ENCODE measurements around the gene TGFBRAP1. TPM values are rescaled to one million over a fixed set of nuclear protein-coding genes. Genes with fewer than 3 reads are reported as not detected.

Gene TGFBRAP1
- total RNA-seq, 2 donors from 2014 or later = 15.5 to 17.4 TPM

DNA sequence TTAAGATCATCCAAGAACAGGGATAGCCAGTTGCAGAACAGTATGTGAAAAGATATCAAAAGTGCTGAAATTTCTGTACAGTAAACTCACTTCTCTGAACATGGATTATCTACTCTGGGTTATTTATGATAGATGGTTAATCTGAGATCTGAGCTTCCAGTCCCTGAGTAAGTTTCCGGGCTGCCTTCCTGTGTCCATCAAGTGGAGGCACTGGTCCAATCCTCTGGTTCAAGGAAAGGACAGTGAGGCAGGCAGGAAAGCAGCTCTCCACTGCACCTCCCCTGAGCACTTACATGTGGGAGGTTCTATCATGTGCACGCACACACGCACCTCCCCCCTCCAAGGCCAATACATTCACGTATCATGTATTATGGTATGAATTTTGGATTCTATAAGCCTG, 55.5 kb downstream of the TGFBRAP1 start:
- H3K9me3 ChIP-seq (ENCODE audit: control insufficient read depth, low read length) = no peaks in the 10 kb centered on the region
- Mint-ChIP-seq H3K4me1 (no peaks in the 10 kb centered on the region), H3K4me3 (no peak overlapping the region), H3K27ac (no peak overlapping the region), H3K27me3 (ENCODE audit: insufficient read depth) (no peaks in the 10 kb centered on the region), H3K9me3 (no peaks in the 10 kb centered on the region), H3K36me3 (ENCODE audit: low read depth) (peaks cover 33% of the 10 kb centered on the region)
- no peak for DNase-seq
- no peak overlapping the region for H3K4me3 ChIP-seq (ENCODE audit: low read length)
- no peak overlapping the region for H3K27ac ChIP-seq (ENCODE audit: low read depth, low read length)
- H3K4me1 ChIP-seq (ENCODE audit: control insufficient read depth, insufficient read depth, low read length) = no peaks in the 10 kb centered on the region
- H3K27me3 ChIP-seq (ENCODE audit: control insufficient read depth, insufficient read depth, low read length, poor library complexity, severe bottlenecking) = no peaks in the 10 kb centered on the region
- WGBS, 2 experiments (ENCODE audit: insufficient coverage in 1 of 2, insufficient read length in 1 of 2) = 96% methylated on average over 4 of the region's 4 CpGs; no CpG with 5 or more reads in 1 of the 2 experiments
- peaks cover 57% of the 10 kb centered on the region for H3K36me3 ChIP-seq (ENCODE audit: control insufficient read depth, insufficient read depth, low read length)
- TF ChIP-seq, protein P1, sequence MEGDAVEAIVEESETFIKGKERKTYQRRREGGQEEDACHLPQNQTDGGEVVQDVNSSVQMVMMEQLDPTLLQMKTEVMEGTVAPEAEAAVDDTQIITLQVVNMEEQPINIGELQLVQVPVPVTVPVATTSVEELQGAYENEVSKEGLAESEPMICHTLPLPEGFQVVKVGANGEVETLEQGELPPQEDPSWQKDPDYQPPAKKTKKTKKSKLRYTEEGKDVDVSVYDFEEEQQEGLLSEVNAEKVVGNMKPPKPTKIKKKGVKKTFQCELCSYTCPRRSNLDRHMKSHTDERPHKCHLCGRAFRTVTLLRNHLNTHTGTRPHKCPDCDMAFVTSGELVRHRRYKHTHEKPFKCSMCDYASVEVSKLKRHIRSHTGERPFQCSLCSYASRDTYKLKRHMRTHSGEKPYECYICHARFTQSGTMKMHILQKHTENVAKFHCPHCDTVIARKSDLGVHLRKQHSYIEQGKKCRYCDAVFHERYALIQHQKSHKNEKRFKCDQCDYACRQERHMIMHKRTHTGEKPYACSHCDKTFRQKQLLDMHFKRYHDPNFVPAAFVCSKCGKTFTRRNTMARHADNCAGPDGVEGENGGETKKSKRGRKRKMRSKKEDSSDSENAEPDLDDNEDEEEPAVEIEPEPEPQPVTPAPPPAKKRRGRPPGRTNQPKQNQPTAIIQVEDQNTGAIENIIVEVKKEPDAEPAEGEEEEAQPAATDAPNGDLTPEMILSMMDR (conservative IDR thresholded peaks at IDR 0.05) = no peak
- no peak overlapping the region for H3K9ac ChIP-seq (ENCODE audit: extremely low read depth, low read length, poor library complexity, severe bottlenecking)

DNA sequence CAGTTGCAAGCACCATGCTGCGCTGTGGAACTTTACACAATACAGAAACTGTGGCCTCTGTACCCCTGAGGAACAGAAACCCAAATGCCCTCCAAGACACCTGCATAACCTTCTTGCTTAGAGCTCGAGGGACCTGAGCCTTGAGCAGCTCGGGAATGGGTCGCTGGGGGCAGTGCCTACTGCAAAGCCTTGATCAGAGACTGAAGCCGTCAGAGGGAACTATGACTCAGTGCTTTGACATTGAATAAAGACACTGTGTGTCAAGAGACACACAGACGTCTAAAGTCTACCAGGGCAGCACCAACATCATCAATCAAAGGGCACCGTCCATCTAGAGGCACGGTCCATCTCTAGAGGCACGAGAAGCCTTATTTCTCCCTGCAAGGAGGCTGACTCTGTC, 57.4 kb downstream of the TGFBRAP1 start:
- Histone ChIP-seq H3K36me3 (ENCODE audit: control insufficient read depth, insufficient read depth, low read length) (peaks cover 71% of the 10 kb centered on the region), H3K9ac (ENCODE audit: extremely low read depth, low read length, poor library complexity, severe bottlenecking) (no peak overlapping the region), H3K27ac (ENCODE audit: low read depth, low read length) (no peak overlapping the region), H3K27me3 (ENCODE audit: control insufficient read depth, insufficient read depth, low read length, poor library complexity, severe bottlenecking) (no peaks in the 10 kb centered on the region), H3K9me3 (ENCODE audit: control insufficient read depth, low read length) (no peaks in the 10 kb centered on the region), H3K4me3 (ENCODE audit: low read length) (no peak overlapping the region), H3K4me1 (ENCODE audit: control insufficient read depth, insufficient read depth, low read length) (no peaks in the 10 kb centered on the region)
- WGBS, 2 experiments (ENCODE audit: insufficient coverage in 1 of 2, insufficient read length in 1 of 2) = 95 to 96% methylated on average over 8 to 9 of the region's 9 CpGs
- Mint-ChIP-seq H3K36me3 (ENCODE audit: low read depth) (peaks cover 44% of the 10 kb centered on the region), H3K27me3 (ENCODE audit: insufficient read depth) (no peaks in the 10 kb centered on the region), H3K27ac (no peak overlapping the region), H3K9me3 (no peaks in the 10 kb centered on the region), H3K4me1 (no peaks in the 10 kb centered on the region), H3K4me3 (no peak overlapping the region)
- TF ChIP-seq, protein P1 (conservative IDR thresholded peaks at IDR 0.05) = no peak
- DNase-seq = peak; percentile 28

DNA sequence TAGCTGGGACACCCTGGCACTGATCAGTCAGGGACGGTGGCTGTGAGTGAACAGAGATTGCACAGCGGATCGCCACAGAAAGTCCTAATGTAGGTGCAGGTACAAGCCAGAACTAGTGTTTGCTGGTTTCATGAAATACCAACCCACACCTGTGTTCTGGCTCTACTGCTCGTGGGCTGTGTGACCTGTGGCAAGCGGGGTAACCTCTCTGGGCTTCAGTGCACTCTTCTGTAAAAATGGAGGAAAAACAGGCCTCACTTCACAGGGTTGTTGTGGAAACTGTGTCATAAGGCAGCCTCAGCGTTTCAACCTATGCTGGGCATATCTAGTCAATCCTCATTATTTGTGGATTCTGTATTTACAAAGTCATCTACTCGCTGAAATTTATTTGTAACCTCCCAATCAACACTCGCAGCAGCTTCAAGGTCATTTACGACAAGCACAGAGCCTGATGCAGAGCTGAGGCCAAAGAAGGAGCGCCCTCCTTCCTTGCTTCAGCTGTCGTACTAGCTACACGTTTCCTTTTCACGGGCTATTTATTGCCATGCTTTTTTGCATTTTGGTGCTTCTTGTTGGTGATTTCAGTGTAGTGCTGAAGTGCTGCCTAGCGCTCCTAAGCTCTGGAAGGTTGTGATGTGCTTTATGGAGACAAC, 58.0 kb downstream of the TGFBRAP1 start:
- Mint-ChIP-seq H3K9me3 (no peaks in the 10 kb centered on the region), H3K4me1 (no peaks in the 10 kb centered on the region), H3K4me3 (no peak overlapping the region), H3K27me3 (ENCODE audit: insufficient read depth) (no peaks in the 10 kb centered on the region), H3K27ac (no peak overlapping the region), H3K36me3 (ENCODE audit: low read depth) (peaks cover 44% of the 10 kb centered on the region)
- Histone ChIP-seq H3K9ac (ENCODE audit: extremely low read depth, low read length, poor library complexity, severe bottlenecking) (no peak overlapping the region), H3K27ac (ENCODE audit: low read depth, low read length) (no peak overlapping the region), H3K4me1 (ENCODE audit: control insufficient read depth, insufficient read depth, low read length) (no peaks in the 10 kb centered on the region), H3K9me3 (ENCODE audit: control insufficient read depth, low read length) (no peaks in the 10 kb centered on the region), H3K4me3 (ENCODE audit: low read length) (no peak overlapping the region), H3K36me3 (ENCODE audit: control insufficient read depth, insufficient read depth, low read length) (peaks cover 68% of the 10 kb centered on the region), H3K27me3 (ENCODE audit: control insufficient read depth, insufficient read depth, low read length, poor library complexity, severe bottlenecking) (no peaks in the 10 kb centered on the region)
- TF ChIP-seq, protein P1 (conservative IDR thresholded peaks at IDR 0.05) = no peak
- 93 to 97% methylated on average over 14 of the region's 14 CpGs for WGBS, 2 experiments (ENCODE audit: insufficient coverage in 1 of 2, insufficient read length in 1 of 2)
- DNase-seq = peak; percentile 20
